Airway epithelial cell (primary cell): Measurements from ENCODE around the gene CCNQ. TPM values are rescaled to one million over a fixed set of nuclear protein-coding genes. Genes with fewer than 3 reads are reported as not detected.

Source experiments
- total RNA-seq: library from RNA; depleted of rRNA; stranded (reverse); fragments of >200 nt; gene quantifications from 2 replicates; pipeline ENCODE4 v1.2.3, GENCODE V29; 2015

The CCNQ gene
- 34.4 and 50.3 TPM in 2 replicates for total RNA-seq

GRCh38 chrX:153598541-153599191 is at the start of gene CCNQ:
Gene CCNQ, minus strand, starts transcription at chrX:153599139. Its CDS starts 66 bp downstream, at chrX:153599073.

DNA sequence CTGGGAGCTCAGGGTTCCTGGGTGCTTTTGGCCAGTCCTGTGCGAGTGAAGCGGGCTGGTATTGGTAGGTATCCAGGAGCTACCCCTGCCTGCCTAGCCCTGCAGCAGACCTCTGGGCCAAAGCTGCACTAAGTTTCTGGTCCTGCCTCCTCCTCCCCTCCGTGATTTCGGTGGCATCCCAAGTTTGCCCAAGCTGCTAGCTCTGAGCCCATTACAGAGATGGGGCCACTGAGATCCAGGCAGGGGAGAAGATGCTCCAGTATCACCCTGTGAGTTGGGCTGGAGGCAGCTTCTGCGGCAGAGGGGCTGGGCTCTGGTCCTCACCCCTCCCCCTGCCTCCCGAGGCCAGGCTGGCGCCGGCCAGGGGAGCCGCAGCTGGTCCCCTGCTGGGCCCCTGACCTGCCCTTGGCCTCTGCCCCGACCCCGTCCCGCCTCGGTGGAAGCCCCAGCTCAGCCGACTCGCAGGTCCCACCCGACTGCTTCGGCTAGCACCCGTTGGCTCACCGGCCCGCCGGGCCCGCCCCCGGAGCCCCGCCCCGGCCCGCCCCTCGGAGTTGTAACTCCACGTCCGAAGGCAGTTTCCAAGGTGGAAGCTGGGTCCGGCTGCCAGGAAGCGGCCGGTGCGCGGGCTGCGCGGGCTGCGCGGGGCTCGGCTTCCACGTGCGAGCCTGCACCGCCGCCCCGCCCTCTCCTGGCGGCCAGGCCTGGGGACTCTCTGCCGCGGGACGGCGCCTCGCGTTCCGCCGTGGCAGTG is 47.9 kb upstream of the CCNQ start, which contains the start of gene DUSP9:
TSS of gene DUSP9 (plus strand) at position 584 of the 754 bp plus-strand sequence. CDS start 751 bp downstream, outside the sequence.

Other genes with a start within 250 kb of the CCNQ start
- gene PNMA6E, start 197.8 kb downstream of the CCNQ start, total RNA-seq, result not detected in 2 replicates
- gene ZFP92, start 187.7 kb downstream of the CCNQ start, total RNA-seq, result 0.05 and 0.21 TPM in 2 replicates
- gene TREX2, start 153.1 kb downstream of the CCNQ start, total RNA-seq, result 0.33 and 1.4 TPM in 2 replicates
- 22.4 and 43.3 TPM in 2 replicates for gene HAUS7, start 128.6 kb downstream of the CCNQ start, total RNA-seq
- 0.56 TPM in 1 of 2 replicates, not detected in the other for gene BGN, start 104.2 kb downstream of the CCNQ start, total RNA-seq
- not detected in 2 replicates for gene ATP2B3, start 81.5 kb downstream of the CCNQ start, total RNA-seq
- gene DUSP9, start 48.1 kb upstream of the CCNQ start, total RNA-seq, result 5.4 and 5.9 TPM in 2 replicates
- 1.2 and 1.5 TPM in 2 replicates for gene PNCK, start 74.7 kb upstream of the CCNQ start, total RNA-seq
- gene SLC6A8, start 88.8 kb upstream of the CCNQ start, total RNA-seq, result 47.9 and 56.6 TPM in 2 replicates
- gene BCAP31, start 125.2 kb upstream of the CCNQ start, total RNA-seq, result 164 and 185 TPM in 2 replicates
- gene ABCD1, start 125.7 kb upstream of the CCNQ start, total RNA-seq, result 3.3 and 4.5 TPM in 2 replicates
- 7.3 and 9.0 TPM in 2 replicates for gene PLXNB3, start 165.1 kb upstream of the CCNQ start, total RNA-seq
- gene SRPK3, start 181.9 kb upstream of the CCNQ start, total RNA-seq, result 0.07 TPM in 1 of 2 replicates, not detected in the other
- 65.0 and 70.2 TPM in 2 replicates for gene IDH3G, start 195.2 kb upstream of the CCNQ start, total RNA-seq
- gene SSR4, start 195.5 kb upstream of the CCNQ start, total RNA-seq, result 129 and 259 TPM in 2 replicates
- 0.14 TPM in 1 of 2 replicates, not detected in the other for gene PDZD4, start 231.4 kb upstream of the CCNQ start, total RNA-seq